ENCODE data around the gene TCP1. TPM values are rescaled to one million over a fixed set of nuclear protein-coding genes. Genes with fewer than 3 reads are reported as not detected.

TCP1 gene
- total RNA-seq, 1 donor from 2014 or later = 531 TPM

DNA sequence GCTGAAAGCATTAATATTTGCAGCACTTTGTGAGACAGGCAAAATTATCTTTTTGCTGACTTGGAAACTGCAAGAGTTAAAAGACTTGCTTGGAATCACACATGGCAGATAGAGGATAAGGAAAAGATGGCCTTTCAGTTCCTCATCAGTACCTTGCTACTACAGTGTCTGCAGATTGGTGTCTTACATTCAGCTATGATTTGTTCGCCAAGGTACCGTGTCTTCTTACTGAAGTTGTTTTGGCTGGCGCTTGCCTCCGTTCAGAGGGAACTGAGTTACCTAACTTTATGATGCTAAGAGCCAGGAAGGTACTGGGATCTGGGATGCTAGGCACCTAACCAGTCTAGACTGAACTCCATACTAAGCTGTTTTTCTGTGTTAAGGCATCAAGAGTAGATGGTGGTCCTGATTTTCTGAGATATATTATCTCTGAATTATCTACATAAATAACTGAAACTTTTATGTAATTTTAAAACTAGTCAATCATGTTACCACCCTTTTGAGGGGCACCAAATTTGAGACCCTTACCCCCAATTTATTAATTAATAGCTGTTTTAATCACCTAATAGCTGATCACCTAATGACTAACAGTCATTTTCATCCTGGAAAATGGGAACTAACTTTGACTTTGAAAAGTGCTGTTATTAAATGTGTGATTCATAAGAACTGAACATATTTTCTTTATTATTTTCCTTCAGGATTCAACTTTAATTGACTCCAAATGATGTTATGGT lies 59.6 kb downstream of the TCP1 start:
- DNase-seq = peak; percentile 63
- H3K27me3 Mint-ChIP-seq = no peaks in the 10 kb centered on the region
- peak overlapping the region; percentile 90 for H3K4me3 Mint-ChIP-seq
- H3K27ac Mint-ChIP-seq = no peak overlapping the region
- H3K4me1 Mint-ChIP-seq = peaks cover 32% of the 10 kb centered on the region
- intact Hi-C loops (cut with micrococcal nuclease) = loop anchor here (2.0 to 5.0 kb wide), 2 partner anchors 17 to 687 kb away; partner anchors contain the start of gene TAGAP
- H3K36me3 Mint-ChIP-seq (ENCODE audit: low read depth) = peaks cover 41% of the 10 kb centered on the region
- no peaks in the 10 kb centered on the region for H3K9me3 Mint-ChIP-seq

DNA sequence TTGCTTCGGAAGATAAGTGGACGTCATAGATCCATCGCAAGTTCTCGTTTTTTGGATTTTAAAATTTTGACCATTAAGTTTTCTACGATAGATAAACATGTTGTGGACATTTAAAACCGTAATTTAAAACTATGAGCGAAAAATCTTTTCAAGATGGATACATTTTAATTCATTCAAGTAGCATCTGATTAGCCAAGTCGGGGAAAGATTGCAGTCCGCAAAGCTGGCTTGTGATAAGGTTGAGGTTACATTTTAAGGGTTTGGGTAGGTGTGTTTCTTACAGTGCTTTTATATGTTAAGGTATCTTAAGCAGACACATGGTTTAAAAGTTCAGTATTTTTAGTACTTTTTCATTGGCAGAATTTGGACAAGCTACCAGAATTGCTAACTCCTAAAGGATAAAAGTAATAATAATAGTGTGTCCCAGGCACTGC lies 60.9 kb downstream of the TCP1 start:
- intact Hi-C loops (cut with micrococcal nuclease) = loop anchor here (2.0 to 5.0 kb wide), 2 partner anchors 18 to 686 kb away; partner anchors contain the start of gene TAGAP
- H3K4me1 Mint-ChIP-seq = peaks cover 35% of the 10 kb centered on the region
- H3K4me3 Mint-ChIP-seq = peak overlapping the region; percentile 90
- H3K27ac Mint-ChIP-seq = peak overlapping the region; percentile 93
- DNase-seq = no peak
- H3K27me3 Mint-ChIP-seq = no peaks in the 10 kb centered on the region
- H3K36me3 Mint-ChIP-seq (ENCODE audit: low read depth) = peaks cover 44% of the 10 kb centered on the region
- no peaks in the 10 kb centered on the region for H3K9me3 Mint-ChIP-seq

Other genes starting within 250 kb of the TCP1 start
- 83.0 and 88.3 TPM in 2 replicates for gene SOD2, start 96.4 kb downstream of the TCP1 start, total RNA-seq
- gene WTAP, start 62.1 kb downstream of the TCP1 start, total RNA-seq = 107 and 109 TPM in 2 replicates
- 85.3 and 88.2 TPM in 2 replicates for gene ACAT2, start 27.6 kb downstream of the TCP1 start, total RNA-seq
- gene MRPL18, start 865 bp upstream of the TCP1 start, total RNA-seq = 106 and 112 TPM in 2 replicates
- gene PNLDC1, start 10.7 kb upstream of the TCP1 start, total RNA-seq = 0.40 and 0.97 TPM in 2 replicates
- gene MAS1, start 101.4 kb upstream of the TCP1 start, total RNA-seq = not detected in 2 replicates
- 75.1 and 77.9 TPM in 2 replicates for gene IGF2R, start 179.5 kb upstream of the TCP1 start, total RNA-seq